ENCODE data around the gene CHCHD3.
A peak's percentile ranks its signal among the peaks of the same experiment; 100 is the strongest.

Gene CHCHD3

DNA sequence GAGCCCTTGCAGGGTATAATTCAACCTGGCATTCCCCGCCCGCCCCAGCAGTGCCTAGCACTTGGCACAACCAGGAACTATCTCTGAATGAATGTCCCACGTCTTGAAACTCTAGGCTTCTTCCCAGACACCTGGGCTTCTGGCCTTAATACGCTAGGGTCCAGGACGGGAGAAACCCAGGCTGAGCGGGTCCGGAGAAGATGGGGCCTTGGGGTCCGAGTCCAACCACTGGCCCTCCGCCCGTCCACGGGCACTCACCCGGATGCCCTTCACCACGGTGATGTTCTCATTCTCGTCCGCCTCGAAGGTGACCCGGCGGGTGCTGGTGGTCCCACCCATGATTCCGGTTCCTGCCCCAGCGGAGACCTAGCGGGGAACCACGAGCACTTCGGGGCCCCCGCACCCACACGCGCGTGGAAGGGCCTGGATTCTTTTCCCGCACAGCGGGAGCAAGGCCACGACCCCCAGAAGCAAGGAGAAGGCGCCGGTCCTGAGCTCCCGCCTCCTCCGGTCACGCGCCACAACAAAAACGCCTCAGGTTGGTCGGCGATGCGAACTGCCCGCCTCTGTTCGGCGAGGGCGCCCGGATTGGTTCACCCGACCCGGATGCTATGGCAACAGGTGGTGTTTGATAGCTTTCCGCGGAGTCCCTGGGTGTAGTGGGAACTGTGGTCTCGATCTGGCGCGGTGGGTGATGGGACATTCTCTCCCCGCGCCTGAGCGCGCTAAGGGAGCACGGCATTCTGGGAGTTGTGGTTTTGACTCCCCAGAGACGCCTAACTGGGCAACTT, at the start of gene CHCHD3:
CHCHD3 (minus strand) TSS at position 492 of the 791 bp plus-strand sequence; CDS start at position 339, 153 bp downstream.
- Histone ChIP-seq H3K27me3 (no peaks in the 10 kb centered on the region), H3K9ac (peak within 1 kb of the TSS; percentile 86 to 95 (median 93)), H3K4me3 (peak within 1 kb of the TSS; percentile 83 to 98 (median 87)), H3K4me1 (peaks cover 4 to 26% (median 18%) of the 10 kb centered on the region in 10 experiments; a peak in 19 of 20 replicates), H3K4me2 (peak within 1 kb of the TSS; percentile 85 to 99 (median 94)), H3K36me3 (peaks cover 0 to 37% (median 29%) of the 10 kb centered on the region in 11 experiments; a peak in 19 of 22 replicates), H4K20me1 (peaks cover 7 to 47% (median 38%) of the 10 kb centered on the region in 11 experiments; a peak in 17 of 22 replicates), H3K9me3 (replicated peaks in 1 of 11) (no peaks in the 10 kb centered on the region), H3K27ac (peak within 1 kb of the TSS; percentile 72 to 94 (median 91))
- no peak for TF ChIP-seq Cebpa-rat (IDR thresholded peaks at IDR 0.05)

DNA sequence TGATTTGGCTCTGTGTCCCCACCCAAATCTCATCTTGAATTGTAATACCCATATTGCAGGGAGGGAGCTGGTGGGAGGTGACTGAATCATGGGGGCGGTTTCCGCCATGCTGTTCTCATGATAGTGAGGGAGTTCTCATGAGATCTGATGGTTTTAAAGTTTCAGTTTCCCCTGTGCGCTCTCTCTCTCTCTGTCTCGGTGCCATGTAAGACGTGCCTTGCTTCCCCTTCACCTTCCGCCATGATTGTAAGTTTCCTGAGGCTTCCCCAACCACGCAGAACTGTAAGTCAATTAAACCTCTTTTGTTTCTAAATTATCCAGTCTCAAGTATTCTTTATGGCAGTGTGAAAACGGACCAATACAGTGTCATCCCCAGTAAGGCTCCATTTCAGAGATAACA, 48.3 kb upstream of the CHCHD3 start:
- TF ChIP-seq Cebpa-rat (IDR thresholded peaks at IDR 0.05): no peak
- H3K4me2 ChIP-seq: no peak overlapping the region
- no peaks in the 10 kb centered on the region for H3K4me1 ChIP-seq

DNA sequence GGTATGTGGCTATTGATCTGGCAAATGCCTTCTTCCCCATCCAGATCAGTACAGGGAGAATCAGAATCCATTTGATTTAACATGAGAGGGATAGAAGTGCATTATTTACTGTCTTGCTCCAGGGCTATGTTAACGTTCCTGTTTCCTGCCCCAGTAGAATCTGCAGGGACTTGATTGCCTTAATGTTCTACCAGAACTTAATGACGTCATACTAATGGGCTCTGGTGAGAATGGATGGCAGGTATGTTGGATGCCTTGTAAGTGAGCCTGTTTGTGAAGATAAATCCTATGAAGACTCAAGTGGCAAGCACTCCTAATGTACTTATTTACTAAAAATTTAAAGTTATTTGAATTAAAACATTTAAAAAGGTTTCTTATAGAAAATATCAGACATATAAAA, 44.5 kb upstream of the CHCHD3 start:
- Histone ChIP-seq H3K9ac (no peak overlapping the region), H3K4me3 (no peak overlapping the region), H3K4me1 (no peaks in the 10 kb centered on the region), H3K27me3 (no peaks in the 10 kb centered on the region), H3K9me3 (replicated peaks in 1 of 11) (peaks cover 0 to 14% (median 8%) of the 10 kb centered on the region in 11 experiments; a peak in 11 of 22 replicates), H3K4me2 (no peak overlapping the region), H4K20me1 (no peaks in the 10 kb centered on the region), H3K27ac (no peak overlapping the region), H3K36me3 (no peaks in the 10 kb centered on the region)
- no peak for TF ChIP-seq Cebpa-rat (IDR thresholded peaks at IDR 0.05)

More for the DNA sequence above, 48.3 kb upstream of the CHCHD3 start:
- Histone ChIP-seq H4K20me1 (no peaks in the 10 kb centered on the region), H3K4me3 (no peak overlapping the region), H3K27ac (no peak overlapping the region), H3K27me3 (no peaks in the 10 kb centered on the region), H3K9ac (no peak overlapping the region), H3K9me3 (replicated peaks in 1 of 11) (peaks cover 0 to 14% (median 8%) of the 10 kb centered on the region in 11 experiments; a peak in 11 of 22 replicates), H3K36me3 (no peaks in the 10 kb centered on the region)

DNA sequence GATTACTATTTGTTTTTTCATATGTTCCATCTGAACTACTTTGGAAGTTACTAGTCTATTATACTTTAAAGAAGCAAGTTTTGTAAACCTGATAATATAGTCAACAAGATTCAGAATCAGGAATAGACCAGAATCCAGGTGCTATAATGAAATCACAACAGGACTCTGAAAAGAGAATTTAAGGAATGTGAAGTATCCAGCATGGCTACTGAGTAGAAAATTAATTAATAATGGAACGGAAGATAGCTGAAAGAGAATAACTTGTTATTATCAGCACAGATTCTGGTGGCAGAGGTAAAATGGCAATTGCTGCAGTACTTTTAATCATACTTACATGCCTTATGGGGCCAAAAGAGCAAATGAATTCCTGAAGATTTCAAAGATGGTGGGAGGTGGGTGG, 43.1 kb upstream of the CHCHD3 start:
- H3K4me1 ChIP-seq: no peaks in the 10 kb centered on the region
- no peak overlapping the region for H3K4me3 ChIP-seq
- no peak overlapping the region for H3K27ac ChIP-seq
- H3K4me2 ChIP-seq: no peak overlapping the region
- peaks cover 0 to 6% (median 1%) of the 10 kb centered on the region in 11 experiments; a peak in 8 of 22 replicates for H3K9me3 ChIP-seq (replicated peaks in 1 of 11)
- no peak overlapping the region for H3K9ac ChIP-seq
- H3K36me3 ChIP-seq: no peaks in the 10 kb centered on the region
- TF ChIP-seq Cebpa-rat (IDR thresholded peaks at IDR 0.05): no peak
- no peaks in the 10 kb centered on the region for H3K27me3 ChIP-seq
- H4K20me1 ChIP-seq: no peaks in the 10 kb centered on the region

DNA sequence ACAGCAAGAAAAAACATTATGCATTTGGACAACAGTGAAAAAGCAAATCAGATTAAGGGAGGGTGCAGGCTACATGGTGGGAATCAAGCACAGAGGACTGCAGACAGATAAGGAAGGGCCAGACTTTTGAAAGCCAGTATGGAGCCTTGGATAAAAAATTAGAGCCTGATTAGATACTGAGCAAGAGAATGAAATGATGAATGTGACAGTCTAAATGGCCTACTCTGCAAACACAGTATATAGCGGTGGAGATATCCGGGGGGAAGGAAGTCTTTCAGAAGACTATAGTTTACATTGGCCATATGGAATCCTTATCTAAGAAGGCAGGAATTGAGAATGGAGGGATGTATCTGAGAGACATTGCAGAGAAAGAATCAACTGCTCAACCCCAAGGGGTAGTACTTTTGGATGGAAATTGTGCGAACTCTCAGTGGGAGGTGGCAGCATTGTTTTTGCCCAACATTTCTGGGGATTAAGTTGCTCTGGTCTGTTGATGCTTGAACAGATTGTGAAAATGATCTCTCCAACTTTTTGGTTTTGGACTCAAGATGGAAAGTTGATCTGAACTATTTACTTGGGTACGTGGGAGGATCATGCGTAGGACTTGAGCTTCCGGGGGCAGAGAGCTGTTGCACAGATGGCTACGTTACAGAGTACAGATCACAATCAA, 39.4 kb upstream of the CHCHD3 start:
- Histone ChIP-seq H3K27me3 (no peaks in the 10 kb centered on the region), H3K36me3 (no peaks in the 10 kb centered on the region), H3K9ac (no peak overlapping the region), H3K4me3 (no peak overlapping the region), H3K27ac (no peak overlapping the region), H3K4me1 (no peaks in the 10 kb centered on the region), H3K4me2 (no peak overlapping the region), H4K20me1 (no peaks in the 10 kb centered on the region), H3K9me3 (replicated peaks in 1 of 11) (no peaks in the 10 kb centered on the region)
- TF ChIP-seq Cebpa-rat (IDR thresholded peaks at IDR 0.05): no peak

DNA sequence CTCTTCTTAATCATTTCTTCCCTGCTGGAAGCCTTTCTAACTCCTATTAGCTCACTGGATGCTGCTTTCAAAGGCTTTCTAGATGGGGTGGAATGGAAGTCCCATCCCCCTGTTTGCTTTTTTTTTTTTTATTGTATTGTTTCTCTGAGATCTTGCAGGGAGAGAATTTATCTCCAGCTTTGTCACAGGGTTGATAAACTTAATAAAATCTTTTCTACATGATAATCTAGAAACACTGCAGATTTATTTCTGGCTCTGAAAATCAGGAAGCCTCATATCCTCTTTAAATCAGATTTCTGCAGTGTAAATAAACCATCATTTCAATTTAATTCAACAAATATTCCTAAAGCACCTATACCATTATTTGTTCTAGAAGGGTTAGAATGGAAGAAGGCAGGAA, 37.2 kb upstream of the CHCHD3 start:
- H3K4me2 ChIP-seq: no peak overlapping the region
- no peak overlapping the region for H3K27ac ChIP-seq
- H3K9me3 ChIP-seq (replicated peaks in 1 of 11): no peaks in the 10 kb centered on the region
- H3K9ac ChIP-seq: no peak overlapping the region
- H3K27me3 ChIP-seq: no peaks in the 10 kb centered on the region
- no peak overlapping the region for H3K4me3 ChIP-seq
- no peaks in the 10 kb centered on the region for H3K36me3 ChIP-seq
- TF ChIP-seq Cebpa-rat (IDR thresholded peaks at IDR 0.05): no peak
- no peaks in the 10 kb centered on the region for H3K4me1 ChIP-seq
- no peaks in the 10 kb centered on the region for H4K20me1 ChIP-seq

DNA sequence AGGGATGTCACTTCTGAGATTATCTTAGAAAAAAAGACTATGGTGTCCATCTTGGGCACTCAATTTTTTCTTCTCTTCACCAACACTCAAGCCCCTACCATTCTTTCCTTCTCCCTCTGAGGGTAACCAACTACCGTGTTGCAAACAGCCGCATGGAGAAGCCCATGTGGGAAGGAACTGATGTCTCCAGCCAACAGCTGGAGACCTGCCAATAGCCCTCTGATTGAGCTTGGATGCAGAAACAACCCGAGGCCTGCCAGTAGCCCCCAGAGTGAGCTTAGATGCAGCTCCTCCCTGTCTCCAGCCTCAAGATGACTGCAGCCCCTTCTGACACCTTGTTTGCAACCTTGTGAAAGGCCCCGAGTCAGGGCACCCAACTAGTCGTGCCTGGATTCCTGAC, 36.4 kb upstream of the CHCHD3 start:
- no peak overlapping the region for H3K4me3 ChIP-seq
- H3K27ac ChIP-seq: no peak overlapping the region
- H3K4me1 ChIP-seq: no peaks in the 10 kb centered on the region
- no peak overlapping the region for H3K9ac ChIP-seq
- no peaks in the 10 kb centered on the region for H3K27me3 ChIP-seq
- H3K9me3 ChIP-seq (replicated peaks in 1 of 11): no peaks in the 10 kb centered on the region; a peak in 1 of 22 replicates
- no peak for TF ChIP-seq Cebpa-rat (IDR thresholded peaks at IDR 0.05)
- H3K36me3 ChIP-seq: no peaks in the 10 kb centered on the region
- H3K4me2 ChIP-seq: no peak overlapping the region
- no peaks in the 10 kb centered on the region for H4K20me1 ChIP-seq

DNA sequence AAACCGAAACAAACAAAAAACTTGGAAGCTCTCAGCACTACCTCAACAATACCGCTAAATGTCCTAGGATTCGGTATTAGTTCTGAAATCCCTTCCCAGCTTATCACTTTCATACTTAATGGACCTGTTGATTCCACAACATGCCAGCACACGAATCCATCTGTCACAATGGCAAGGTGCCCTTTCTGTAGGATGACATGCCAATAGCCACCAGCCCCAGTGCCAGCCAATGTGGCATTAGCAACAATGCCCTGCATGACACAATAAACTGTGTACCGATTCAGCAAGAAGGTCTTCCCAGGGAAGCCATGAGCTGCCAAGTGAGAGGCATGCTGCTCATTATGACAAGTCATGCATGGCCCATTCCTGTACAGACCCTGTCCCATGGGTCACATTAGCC, 35.6 kb upstream of the CHCHD3 start:
- H3K9ac ChIP-seq: no peak overlapping the region
- no peak overlapping the region for H3K4me3 ChIP-seq
- TF ChIP-seq Cebpa-rat (IDR thresholded peaks at IDR 0.05): no peak
- H3K9me3 ChIP-seq (replicated peaks in 1 of 11): peaks cover 0 to 2% (median 0%) of the 10 kb centered on the region in 11 experiments; a peak in 2 of 22 replicates
- no peaks in the 10 kb centered on the region for H4K20me1 ChIP-seq
- no peaks in the 10 kb centered on the region for H3K27me3 ChIP-seq
- H3K27ac ChIP-seq: no peak overlapping the region
- H3K36me3 ChIP-seq: no peaks in the 10 kb centered on the region
- H3K4me2 ChIP-seq: no peak overlapping the region
- no peaks in the 10 kb centered on the region for H3K4me1 ChIP-seq

DNA sequence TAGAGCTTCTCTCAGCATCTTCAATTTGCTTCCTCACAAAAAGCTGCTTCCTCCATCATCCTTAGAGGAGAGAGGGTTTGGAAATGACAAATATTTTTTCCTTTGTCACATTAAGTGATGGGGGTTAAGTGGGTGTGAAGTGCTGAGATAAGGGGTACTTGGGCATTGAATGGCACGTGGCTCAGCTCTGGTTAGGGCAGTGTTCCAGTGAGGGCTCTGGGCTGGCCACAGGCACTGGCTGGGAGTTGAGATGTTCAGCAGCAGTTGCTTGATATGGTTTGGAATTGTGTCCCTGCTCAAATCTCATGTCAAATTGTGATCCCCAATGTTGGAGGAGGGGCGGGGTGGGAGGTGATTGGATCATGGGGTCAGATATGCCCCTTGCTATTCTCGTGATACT, 33.7 kb upstream of the CHCHD3 start:
- H3K27me3 ChIP-seq: no peaks in the 10 kb centered on the region
- no peak overlapping the region for H3K4me2 ChIP-seq
- H3K4me1 ChIP-seq: no peaks in the 10 kb centered on the region
- H3K9ac ChIP-seq: no peak overlapping the region
- H3K36me3 ChIP-seq: no peaks in the 10 kb centered on the region
- no peaks in the 10 kb centered on the region for H4K20me1 ChIP-seq
- H3K4me3 ChIP-seq: no peak overlapping the region
- TF ChIP-seq Cebpa-rat (IDR thresholded peaks at IDR 0.05): no peak
- H3K27ac ChIP-seq: no peak overlapping the region
- peaks cover 2 to 17% (median 7%) of the 10 kb centered on the region in 11 experiments; a peak in 21 of 22 replicates for H3K9me3 ChIP-seq (replicated peaks in 1 of 11)
